GM12891 (cell line): ENCODE data around the gene VPS13D.

Source experiments
- PAX5 ChIP-seq: IDR thresholded peaks from 2 replicates; pipeline ENCODE4 v1.6.1; 2011; ENCODE audit warnings: low read length, moderate library complexity, mild to moderate bottlenecking; ENCODE audit not compliant: insufficient read depth, severe bottlenecking
- POLR2A ChIP-seq: IDR thresholded peaks from 2 replicates; pipeline ENCODE4 v1.6.1; 2011; ENCODE audit warnings: low read depth, low read length, control low read depth
- POLR2AphosphoS5 ChIP-seq: IDR thresholded peaks from 2 replicates; pipeline ENCODE4 v1.6.1; 2011; ENCODE audit warnings: low read depth, low read length, control low read depth
- POU2F2 ChIP-seq: IDR thresholded peaks from 2 replicates; pipeline ENCODE4 v1.6.1; 2011; ENCODE audit warnings: low read depth, mild to moderate bottlenecking, control low read depth, low read length, moderate library complexity
- SPI1 ChIP-seq: IDR thresholded peaks from 2 replicates; pipeline ENCODE4 v1.6.1; 2011; ENCODE audit warnings: low read depth, low read length, control low read depth
- TAF1 ChIP-seq: IDR thresholded peaks from 2 replicates; pipeline ENCODE4 v1.6.1; 2011; ENCODE audit warnings: low read depth, low read length, control low read depth

DNA sequence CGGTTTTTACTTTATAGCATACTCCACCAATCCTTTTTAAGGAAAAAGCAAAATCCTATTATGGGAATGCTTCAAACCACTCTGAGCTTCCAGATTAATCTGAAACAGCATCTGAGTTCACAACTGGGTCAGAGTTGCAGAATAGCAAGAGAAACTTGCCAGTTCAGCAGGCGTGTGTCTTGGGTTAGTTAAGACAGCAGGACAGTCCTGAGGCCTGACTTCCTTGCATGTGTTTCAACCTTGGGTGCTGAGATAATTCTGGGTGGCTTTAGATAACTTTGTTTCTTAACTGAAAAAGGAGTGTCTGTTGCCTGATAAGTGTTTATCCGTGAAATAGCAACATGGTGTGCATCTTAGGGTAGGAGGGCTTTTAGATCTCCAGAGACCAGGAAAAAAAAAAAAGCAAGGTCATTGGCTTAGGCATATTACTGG is 218.9 kb downstream of the VPS13D start:
- TF ChIP-seq POLR2A = no peak
- TF ChIP-seq TAF1 = no peak
- no peak for TF ChIP-seq POLR2AphosphoS5
- no peak for TF ChIP-seq SPI1
- no peak for TF ChIP-seq POU2F2
- no peak for TF ChIP-seq PAX5
